H1 (cell line): ENCODE measurements around the gene AKAP12. TPM values are rescaled to one million over a fixed set of nuclear protein-coding genes. Genes with fewer than 3 reads are reported as not detected.

ENCODE experiments used
- ASH2L ChIP-seq: fragments of 200-600, 300-600 bp; sonication (generic); IDR thresholded peaks from one replicate; pipeline ENCODE4 v1.7.1; 2017; ENCODE audit warnings: low read length
- BCL11A ChIP-seq, 2 experiments: IDR thresholded peaks; one replicate each; pipeline ENCODE4 v1.6.1; 2011; ENCODE audit warnings: low read depth in 2 of 2, low read length in 2 of 2, mild to moderate bottlenecking in 2 of 2
- CEBPB ChIP-seq: IDR thresholded peaks from 2 replicates; pipeline ENCODE4 v1.6.1; 2012; ENCODE audit warnings: low read depth, low read length
- EP300 ChIP-seq, 2 experiments: IDR thresholded peaks; 1 replicate in 1 of 2; 2 replicates in 1 of 2; pipeline ENCODE4 v1.6.1; 2011 to 2012; ENCODE audit warnings: low read depth in 2 of 2, low read length in 2 of 2, mild to moderate bottlenecking in 2 of 2, borderline replicate concordance in 1 of 2, inconsistent platforms in 1 of 2, moderate library complexity in 1 of 2
- GTF2F1 ChIP-seq: IDR thresholded peaks from 2 replicates; pipeline ENCODE4 v1.6.1; 2012; ENCODE audit warnings: low read depth, low read length, improper control_type of control experiment, borderline replicate concordance
- KDM5A ChIP-seq: fragments of 200-600 bp; IDR thresholded peaks from 2 replicates; pipeline ENCODE4 v1.7.1; 2012; ENCODE audit warnings: mild to moderate bottlenecking, low read length, inconsistent platforms, mixed read lengths
- NRF1 ChIP-seq: IDR thresholded peaks from 2 replicates; pipeline ENCODE4 v1.6.1; 2011; ENCODE audit warnings: mild to moderate bottlenecking, low read depth, low read length, improper control_type of control experiment
- POLR2A ChIP-seq, 2 experiments: IDR thresholded peaks; 1 replicate in 1 of 2; 2 replicates in 1 of 2; pipeline ENCODE4 v1.6.1; 2011; ENCODE audit warnings: low read depth in 2 of 2, low read length in 2 of 2, mild to moderate bottlenecking in 2 of 2; ENCODE audit errors: control extremely low read depth in 1 of 2
- POLR2AphosphoS5 ChIP-seq: IDR thresholded peaks from 2 replicates; pipeline ENCODE4 v1.6.1; 2011; ENCODE audit warnings: low read depth, low read length
- RBBP5 ChIP-seq: IDR thresholded peaks from 2 replicates; pipeline ENCODE4 v1.7.1; 2012; ENCODE audit warnings: low read depth, mild to moderate bottlenecking, inconsistent platforms, low read length, moderate library complexity, borderline replicate concordance
- RFX5 ChIP-seq: IDR thresholded peaks from 2 replicates; pipeline ENCODE4 v1.6.1; 2011; ENCODE audit warnings: low read depth, low read length, improper control_type of control experiment, borderline replicate concordance
- RNF2 ChIP-seq: fragments of 200-900, 300-1000 bp; sonication (generic); IDR thresholded peaks from 2 replicates; pipeline ENCODE4 v1.7.1; 2016; ENCODE audit warnings: borderline replicate concordance, low read depth, mild to moderate bottlenecking, antibody characterized with exemption, low read length; ENCODE audit not compliant: poor library complexity, severe bottlenecking; ENCODE audit errors: missing control alignments
- TAF1 ChIP-seq: IDR thresholded peaks from 2 replicates; pipeline ENCODE4 v1.6.1; 2011; ENCODE audit warnings: mild to moderate bottlenecking, low read depth, low read length
- TAF7 ChIP-seq: optimal IDR thresholded peaks from 2 replicates; pipeline ENCODE3; 2011; ENCODE audit warnings: low read depth, mild to moderate bottlenecking, inconsistent platforms, low read length, moderate library complexity, borderline replicate concordance
- TBP ChIP-seq: IDR thresholded peaks from 2 replicates; pipeline ENCODE4 v1.6.1; 2011; ENCODE audit warnings: low read depth, low read length, improper control_type of control experiment
- TEAD4 ChIP-seq: IDR thresholded peaks from 2 replicates; pipeline ENCODE4 v1.6.1; 2012; ENCODE audit warnings: low read depth, low read length, inconsistent platforms, mixed read lengths
- polyA plus RNA-seq, 7 experiments: library from polyadenylated mRNA; depleted of rRNA in 3 of 7; stranded (reverse) in 5 of 7; unstranded in 2 of 7; fragments of >200 nt in 5 of 7; fragments of 200-250 nt in 2 of 7; gene quantifications; 1 replicate in 5 of 7; 2 replicates in 1 of 7; 4 replicates in 1 of 7; pipeline versions ENCODE4 v1.2.1 to v1.2.3, GENCODE V29; 2011 to 2013; ENCODE audit warnings: missing spikeins in 2 of 7, mixed read lengths in 2 of 7
- total RNA-seq: library from RNA; stranded (reverse); fragmentation: NEBNext Ultra II Directional; extraction: Animal tissue kit (Norgen Biotek cat#: 25700); gene quantifications from 2 replicates; pipeline ENCODE4 v1.2.1, GENCODE V29; 2021
- TF ChIP-seq, protein P1 (sequence below): IDR thresholded peaks from 2 replicates; pipeline ENCODE4 v1.6.1; 2011; ENCODE audit warnings: low read length, improper control_type of control experiment
- TF ChIP-seq, protein P2 (sequence below): IDR thresholded peaks from 2 replicates; pipeline ENCODE4 v1.6.1; 2012; ENCODE audit warnings: inconsistent platforms
- TF ChIP-seq, protein P3 (sequence below): IDR thresholded peaks from 2 replicates; pipeline ENCODE4 v1.6.1; 2012; ENCODE audit warnings: low read length, inconsistent platforms

The AKAP12 gene
- total and polyA plus RNA-seq, 2 of the 8 experiments (the other 6 are each of a cell fraction or from before 2014, with no cell fraction given) = 14.6 to 79.2 TPM

DNA sequence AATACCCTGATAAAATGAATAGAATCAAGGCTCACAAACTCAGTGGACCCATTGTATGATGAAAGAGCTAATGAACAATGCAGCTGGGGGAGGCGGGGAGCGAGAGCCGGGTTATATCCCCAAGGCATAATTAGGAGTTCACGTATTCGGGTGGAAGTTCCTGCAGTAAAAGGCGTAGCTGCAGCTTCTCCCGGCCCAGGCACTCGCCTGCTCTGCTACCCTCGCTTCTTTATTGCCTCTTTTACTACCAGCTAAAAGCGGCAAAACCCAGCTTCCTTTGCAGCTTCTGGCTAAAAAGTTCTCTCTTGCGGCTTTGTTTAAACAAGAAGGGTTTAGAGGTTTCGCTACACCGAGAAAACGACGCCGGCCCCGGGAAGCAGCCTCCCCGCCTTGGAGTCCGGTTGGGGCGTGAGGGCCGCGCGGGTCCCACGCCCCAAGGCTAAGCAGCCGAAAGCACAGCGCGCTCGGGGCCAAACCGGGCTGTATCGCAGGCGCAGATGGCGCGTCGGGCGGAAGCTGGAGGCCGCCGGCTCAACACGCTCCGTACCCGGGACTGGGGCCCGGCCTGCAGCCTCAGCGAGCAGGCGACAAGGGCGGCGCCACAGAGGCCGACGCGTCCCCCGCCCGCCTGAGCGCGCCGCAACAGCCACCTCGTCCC, 150.0 kb downstream of the AKAP12 start (continued):
- TF ChIP-seq TAF7 = peak; percentile 66
- TF ChIP-seq, protein P1, sequence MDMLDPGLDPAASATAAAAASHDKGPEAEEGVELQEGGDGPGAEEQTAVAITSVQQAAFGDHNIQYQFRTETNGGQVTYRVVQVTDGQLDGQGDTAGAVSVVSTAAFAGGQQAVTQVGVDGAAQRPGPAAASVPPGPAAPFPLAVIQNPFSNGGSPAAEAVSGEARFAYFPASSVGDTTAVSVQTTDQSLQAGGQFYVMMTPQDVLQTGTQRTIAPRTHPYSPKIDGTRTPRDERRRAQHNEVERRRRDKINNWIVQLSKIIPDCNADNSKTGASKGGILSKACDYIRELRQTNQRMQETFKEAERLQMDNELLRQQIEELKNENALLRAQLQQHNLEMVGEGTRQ = no peak
- TF ChIP-seq TBP = peak; percentile 66; the same call in 1 of the 2 replicates
- TF ChIP-seq TEAD4 = no peak
- peak; percentile 62 for TF ChIP-seq ASH2L
- TF ChIP-seq, protein P2, sequence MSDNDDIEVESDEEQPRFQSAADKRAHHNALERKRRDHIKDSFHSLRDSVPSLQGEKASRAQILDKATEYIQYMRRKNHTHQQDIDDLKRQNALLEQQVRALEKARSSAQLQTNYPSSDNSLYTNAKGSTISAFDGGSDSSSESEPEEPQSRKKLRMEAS = no peak; the same call in 1 of the 2 replicates
- no peak for TF ChIP-seq NRF1
- no peak for TF ChIP-seq RNF2
- TF ChIP-seq BCL11A (IDR thresholded peaks at IDR 0.05; ENCODE audit: low read depth in 2 of 2, low read length in 2 of 2) = no peak
- TF ChIP-seq EP300 (IDR thresholded peaks at IDR 0.05; ENCODE audit: borderline replicate concordance in 1 of 2, low read depth in 2 of 2, low read length in 2 of 2) = 0 out of 3 replicates have a peak, but pooled peaks of 1 of the 2 experiments have one; percentile 6
- TF ChIP-seq CEBPB = 0 out of 2 replicates have a peak, but pooled peaks have one; percentile 12
- TF ChIP-seq KDM5A = no peak
- peak; percentile 81; the same call in 1 of the 2 replicates for TF ChIP-seq RBBP5
- peak; percentile 83 for TF ChIP-seq TAF1
- peak; percentile 49 to 59 for TF ChIP-seq POLR2A (IDR thresholded peaks at IDR 0.05; ENCODE audit: control extremely low read depth in 1 of 2, low read depth in 2 of 2, low read length in 2 of 2)
- no peak for TF ChIP-seq GTF2F1
- TF ChIP-seq, protein P3, sequence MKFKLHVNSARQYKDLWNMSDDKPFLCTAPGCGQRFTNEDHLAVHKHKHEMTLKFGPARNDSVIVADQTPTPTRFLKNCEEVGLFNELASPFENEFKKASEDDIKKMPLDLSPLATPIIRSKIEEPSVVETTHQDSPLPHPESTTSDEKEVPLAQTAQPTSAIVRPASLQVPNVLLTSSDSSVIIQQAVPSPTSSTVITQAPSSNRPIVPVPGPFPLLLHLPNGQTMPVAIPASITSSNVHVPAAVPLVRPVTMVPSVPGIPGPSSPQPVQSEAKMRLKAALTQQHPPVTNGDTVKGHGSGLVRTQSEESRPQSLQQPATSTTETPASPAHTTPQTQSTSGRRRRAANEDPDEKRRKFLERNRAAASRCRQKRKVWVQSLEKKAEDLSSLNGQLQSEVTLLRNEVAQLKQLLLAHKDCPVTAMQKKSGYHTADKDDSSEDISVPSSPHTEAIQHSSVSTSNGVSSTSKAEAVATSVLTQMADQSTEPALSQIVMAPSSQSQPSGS = 0 out of 2 replicates have a peak, but pooled peaks have one; percentile 23
- TF ChIP-seq RFX5 = no peak
- TF ChIP-seq POLR2AphosphoS5 = peak; percentile 85
